Breast epithelium (tissue), 4 donors: ENCODE results near the gene KATNAL2. TPM values are rescaled to one million over a fixed set of nuclear protein-coding genes. Genes with fewer than 3 reads are reported as not detected.

Source experiments
- DNase-seq, 2 donors: peaks; one replicate each; pipeline ENCODE4 v3.0.0-alpha.2; 2019; ENCODE audit warnings: low spot score in 2 of 2
- H3K27ac ChIP-seq, 2 donors: fragments of 200-600 bp; sonication (generic) in 1 of 2; one replicate each; pipeline ENCODE4 v1.5.1; 2016 to 2019; ENCODE audit warnings: mild to moderate bottlenecking in 1 of 2
- H3K27me3 ChIP-seq, 2 donors: fragments of 200-600 bp; sonication (generic) in 1 of 2; one replicate each; pipeline versions ENCODE4 v1.5.1 to v1.6.0; 2017 to 2019; ENCODE audit warnings: control low read depth in 1 of 2, mild to moderate bottlenecking in 1 of 2
- H3K36me3 ChIP-seq: fragments of 200-600 bp; one replicate; pipeline ENCODE4 v1.5.1; 2019
- H3K4me1 ChIP-seq, 2 donors: fragments of 200-600 bp; sonication (generic); one replicate each; pipeline ENCODE4 v1.5.1; 2016 to 2019; ENCODE audit warnings: control low read depth in 1 of 2
- H3K4me3 ChIP-seq, 3 donors: fragments of 200-600 bp; sonication (generic); 1 replicate in 2 of 3; 2 replicates in 1 of 3; pipeline ENCODE4 v1.5.1; 2016 to 2019; ENCODE audit warnings: mild to moderate bottlenecking in 3 of 3, moderate library complexity in 2 of 3
- H3K9me3 ChIP-seq, 2 donors: fragments of 200-600 bp; sonication (generic) in 1 of 2; one replicate each; pipeline ENCODE4 v1.5.1; 2016 to 2019; ENCODE audit warnings: control low read depth in 1 of 2
- CTCF ChIP-seq, 3 donors: fragments of 450-650 bp; IDR thresholded peaks; one replicate each; pipeline ENCODE4 v1.5.1; 2016 to 2017; ENCODE audit warnings: antibody characterized with exemption in 3 of 3, mild to moderate bottlenecking in 3 of 3, moderate library complexity in 3 of 3
- POLR2A ChIP-seq: fragments of 450-650 bp; IDR thresholded peaks from one replicate; pipeline ENCODE4 v1.6.1; 2016; ENCODE audit warnings: antibody characterized with exemption, mild to moderate bottlenecking, moderate library complexity
- POLR2AphosphoS5 ChIP-seq, 3 donors: sonication (generic); formaldehyde crosslinking; IDR thresholded peaks; one replicate each; pipeline ENCODE4 v1.6.1; 2017; ENCODE audit warnings: antibody characterized with exemption in 3 of 3
- intact Hi-C: fragments of 100-400 bp; cut with DNase I; formaldehyde crosslinking; loops from one replicate; pipeline ENCODE4 v1.15.1; 2023; ENCODE audit warnings: low total_unique reads
- total RNA-seq, 3 donors: library from RNA; depleted of rRNA; stranded (reverse); fragments of >200 nt; gene quantifications; one replicate each; pipeline ENCODE4 v1.1.0, GENCODE V29; 2016

Gene KATNAL2
- total RNA-seq, 3 donors from 2014 or later = 8.2 to 16.8 (median 9.1) TPM

- intact Hi-C loops = no loop called here
- no peak for DNase-seq
Measured at GRCh38 chr18:47036298-47036874, 119.0 kb downstream of the KATNAL2 start.

GRCh38 chr18:47036927-47037578, 119.7 kb downstream of the KATNAL2 start:
- Histone ChIP-seq H3K4me1 (no peaks in the 10 kb centered on the region), H3K36me3 (no peaks in the 10 kb centered on the region), H3K9me3 (peaks cover 0 to 8% of the 10 kb centered on the region in 2 donors), H3K27me3 (no peaks in the 10 kb centered on the region), H3K4me3 (no peak overlapping the region), H3K27ac (no peak overlapping the region)
- no peak for TF ChIP-seq POLR2AphosphoS5 (IDR thresholded peaks at IDR 0.05)
- no peak for TF ChIP-seq CTCF (IDR thresholded peaks at IDR 0.05)
- TF ChIP-seq POLR2A = no peak
- intact Hi-C loops = no loop called here
- no peak for DNase-seq

More at GRCh38 chr18:47036298-47036874, 119.0 kb downstream of the KATNAL2 start:
- H3K4me3 ChIP-seq = no peak overlapping the region
- H3K27me3 ChIP-seq = no peaks in the 10 kb centered on the region
- H3K4me1 ChIP-seq = no peaks in the 10 kb centered on the region
- H3K27ac ChIP-seq = no peak overlapping the region
- TF ChIP-seq CTCF (IDR thresholded peaks at IDR 0.05) (no peak), POLR2A (no peak), POLR2AphosphoS5 (IDR thresholded peaks at IDR 0.05) (no peak)
- H3K9me3 ChIP-seq = peaks cover 0 to 8% of the 10 kb centered on the region in 2 donors
- H3K36me3 ChIP-seq = no peaks in the 10 kb centered on the region

GRCh38 chr18:47040982-47041381, 123.6 kb downstream of the KATNAL2 start:
- Histone ChIP-seq H3K4me3 (no peak overlapping the region), H3K27ac (no peak overlapping the region), H3K36me3 (no peaks in the 10 kb centered on the region), H3K27me3 (no peaks in the 10 kb centered on the region), H3K4me1 (no peaks in the 10 kb centered on the region), H3K9me3 (no peaks in the 10 kb centered on the region)
- TF ChIP-seq POLR2A (no peak), POLR2AphosphoS5 (IDR thresholded peaks at IDR 0.05) (no peak), CTCF (IDR thresholded peaks at IDR 0.05) (no peak)
- DNase-seq = no peak
- intact Hi-C loops = no loop called here

GRCh38 chr18:47050468-47050867, 133.1 kb downstream of the KATNAL2 start:
- Histone ChIP-seq H3K27ac (no peak overlapping the region), H3K27me3 (no peaks in the 10 kb centered on the region), H3K4me3 (no peak overlapping the region), H3K36me3 (no peaks in the 10 kb centered on the region), H3K9me3 (no peaks in the 10 kb centered on the region), H3K4me1 (no peaks in the 10 kb centered on the region)
- DNase-seq = no peak
- TF ChIP-seq POLR2AphosphoS5 (IDR thresholded peaks at IDR 0.05) (no peak), CTCF (IDR thresholded peaks at IDR 0.05) (peak in 2 of 3 donors; percentile 44 to 54)
- intact Hi-C loops = no loop called here

GRCh38 chr18:47054369-47054768, 137.0 kb downstream of the KATNAL2 start:
- Histone ChIP-seq H3K27ac (no peak overlapping the region), H3K36me3 (no peaks in the 10 kb centered on the region), H3K9me3 (no peaks in the 10 kb centered on the region), H3K4me1 (no peaks in the 10 kb centered on the region), H3K27me3 (no peaks in the 10 kb centered on the region), H3K4me3 (no peak overlapping the region)
- no peak for DNase-seq
- no peak for TF ChIP-seq POLR2AphosphoS5 (IDR thresholded peaks at IDR 0.05)
- TF ChIP-seq POLR2A = no peak
- no peak for TF ChIP-seq CTCF (IDR thresholded peaks at IDR 0.05)
- intact Hi-C loops = no loop called here
